Measurements from ENCODE around the gene CDK12.
"Not testable (repeated sequence)": the region's sequence is repeated elsewhere in the genome, so short reads cannot be mapped to it uniquely, and the experiment has no call there.

The CDK12 gene

DNA sequence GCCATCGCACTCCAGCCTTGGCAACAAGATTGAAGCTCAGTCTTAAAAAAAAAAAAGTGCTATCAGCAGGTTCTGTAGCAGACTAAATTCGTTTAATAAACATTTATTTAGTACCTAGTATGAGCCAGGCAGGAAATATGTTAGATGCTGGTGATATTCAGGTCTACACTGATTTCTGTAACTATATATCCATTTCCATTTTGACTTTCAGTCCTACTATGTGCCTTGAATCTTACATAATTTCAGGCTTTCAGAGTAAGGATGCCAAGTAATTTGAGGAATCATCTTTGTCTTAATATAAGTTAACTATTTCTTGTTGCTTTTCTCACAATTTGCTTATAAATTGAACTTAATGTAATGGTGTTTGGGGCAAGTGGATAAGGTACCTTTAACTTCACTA lies 46.2 kb downstream of the CDK12 start:
- no peak for DNase-seq (ENCODE audit: low read depth)

DNA sequence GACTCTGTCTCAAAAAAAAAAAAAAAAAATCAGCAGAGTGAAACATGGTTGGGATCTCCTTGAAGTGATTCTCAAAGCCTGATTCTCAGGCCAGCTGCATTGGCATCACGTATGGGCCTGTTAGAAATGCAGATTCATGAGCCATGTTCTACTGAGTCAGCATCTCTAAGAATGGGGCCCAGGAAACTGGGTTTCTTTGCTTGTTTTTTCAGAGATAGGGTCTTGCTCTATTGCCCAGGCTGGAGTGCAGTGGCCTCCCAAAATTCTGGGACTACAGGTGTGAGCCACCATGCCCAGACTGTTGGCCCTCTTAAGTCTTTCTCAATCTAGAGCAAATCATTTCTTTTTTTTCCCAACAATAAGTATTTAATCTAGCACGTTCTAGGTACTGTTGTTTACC lies 47.7 kb downstream of the CDK12 start:
- DNase-seq (ENCODE audit: low read depth) = no peak

DNA sequence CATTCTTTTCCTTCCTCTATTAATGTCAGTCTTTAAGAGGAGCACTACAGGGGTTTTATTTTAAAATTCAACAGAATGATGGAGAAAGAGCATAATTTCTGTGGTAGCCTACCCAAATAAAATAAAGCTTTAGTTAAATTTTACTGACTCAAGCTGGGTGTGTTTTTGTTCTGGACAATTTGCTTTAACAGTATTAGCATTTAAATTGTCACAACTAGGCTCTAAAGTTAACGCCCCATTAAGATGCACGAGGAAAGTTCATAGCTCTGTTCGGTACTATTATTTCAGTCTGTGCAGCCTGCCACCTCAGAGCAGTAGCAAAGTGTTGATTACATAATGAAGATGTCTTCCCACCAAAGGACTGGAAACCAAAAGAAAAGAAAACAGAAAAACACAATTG lies 52.0 kb downstream of the CDK12 start:
- DNase-seq (ENCODE audit: low read depth) = no peak

DNA sequence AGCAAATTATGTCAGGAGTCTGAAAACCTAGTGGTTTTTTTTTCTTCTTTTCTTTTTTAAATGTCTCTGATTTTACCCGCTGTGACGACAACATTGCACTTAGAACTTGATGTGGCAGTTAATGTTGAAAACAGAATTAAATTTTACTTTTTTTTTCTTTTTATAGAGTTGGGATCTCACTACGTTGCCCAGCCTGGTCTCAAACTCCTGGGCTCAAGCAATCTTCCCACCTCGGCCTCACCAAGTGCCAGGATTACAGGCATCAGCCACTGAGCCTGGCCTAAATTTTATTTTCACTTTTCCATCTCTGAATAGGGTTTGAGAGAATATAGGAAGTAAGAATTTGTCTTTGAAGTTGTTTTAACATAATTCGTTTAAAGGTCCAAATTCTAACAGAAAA lies 52.6 kb downstream of the CDK12 start:
- no peak for DNase-seq (ENCODE audit: low read depth)

DNA sequence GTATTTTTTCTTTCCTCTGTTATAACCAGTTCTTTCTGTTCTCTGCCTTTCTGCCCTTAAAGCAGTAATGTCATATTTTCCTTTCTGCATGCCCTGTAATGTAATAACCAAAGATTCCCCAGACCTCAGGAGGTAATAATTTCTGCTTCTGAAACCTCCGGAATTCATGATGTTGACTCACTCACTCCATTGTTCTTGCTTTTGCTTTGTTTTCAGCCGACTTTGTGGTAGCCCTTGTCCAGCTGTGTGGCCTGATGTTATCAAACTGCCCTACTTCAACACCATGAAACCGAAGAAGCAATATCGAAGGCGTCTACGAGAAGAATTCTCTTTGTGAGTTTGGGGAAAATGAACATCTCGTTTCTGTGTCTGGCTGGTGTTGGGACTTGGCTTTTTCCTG lies 55.9 kb downstream of the CDK12 start:
- DNase-seq (ENCODE audit: low read depth) = no peak

DNA sequence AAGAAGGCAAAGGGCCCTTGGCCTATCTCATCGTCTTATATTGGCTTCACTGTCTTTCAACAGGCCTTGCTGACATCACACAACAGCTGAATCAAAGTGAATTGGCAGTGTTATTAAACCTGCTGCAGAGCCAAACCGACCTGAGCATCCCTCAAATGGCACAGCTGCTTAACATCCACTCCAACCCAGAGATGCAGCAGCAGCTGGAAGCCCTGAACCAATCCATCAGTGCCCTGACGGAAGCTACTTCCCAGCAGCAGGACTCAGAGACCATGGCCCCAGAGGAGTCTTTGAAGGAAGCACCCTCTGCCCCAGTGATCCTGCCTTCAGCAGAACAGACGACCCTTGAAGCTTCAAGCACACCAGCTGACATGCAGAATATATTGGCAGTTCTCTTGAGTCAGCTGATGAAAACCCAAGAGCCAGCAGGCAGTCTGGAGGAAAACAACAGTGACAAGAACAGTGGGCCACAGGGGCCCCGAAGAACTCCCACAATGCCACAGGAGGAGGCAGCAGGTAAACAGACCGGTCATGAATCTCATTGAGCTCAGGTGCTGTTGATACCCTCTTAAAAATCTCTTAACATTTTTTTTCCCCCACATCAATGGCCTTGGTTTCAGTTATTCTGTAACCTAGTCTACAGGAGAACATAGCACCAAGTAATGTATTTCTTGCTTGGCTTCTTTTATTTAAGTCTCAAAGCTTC lies 64.7 kb downstream of the CDK12 start:
- no peak for DNase-seq (ENCODE audit: low read depth)

DNA sequence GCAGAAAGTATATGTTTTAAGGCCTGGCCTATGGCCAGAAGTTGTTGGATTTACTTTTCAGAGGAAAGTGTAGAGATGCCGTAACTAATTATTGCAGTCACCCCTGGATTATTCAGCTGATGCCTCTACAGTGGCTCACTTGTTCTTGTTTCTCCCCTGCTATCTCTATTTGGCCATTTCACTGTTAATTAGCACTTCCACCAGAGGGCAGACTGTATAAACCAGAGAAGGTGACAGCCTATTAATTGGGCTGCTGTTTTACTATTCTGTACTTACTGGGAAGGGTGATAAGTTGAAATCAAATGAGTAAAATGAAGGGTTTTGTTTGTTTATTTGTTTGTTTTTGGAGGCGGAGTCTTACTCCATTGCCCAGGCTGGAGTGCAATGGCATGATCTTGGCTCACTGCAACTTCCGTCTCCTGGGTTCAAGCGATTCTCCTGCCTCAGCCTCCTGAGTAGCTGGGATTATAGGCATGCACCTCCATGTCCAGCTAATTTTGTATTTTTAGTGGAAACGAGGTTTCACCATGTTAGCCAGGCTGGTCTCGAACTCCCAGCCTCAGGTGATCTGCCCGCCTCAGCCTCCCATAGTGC lies 66.0 kb downstream of the CDK12 start:
- DNase-seq (ENCODE audit: low read depth) = no peak

DNA sequence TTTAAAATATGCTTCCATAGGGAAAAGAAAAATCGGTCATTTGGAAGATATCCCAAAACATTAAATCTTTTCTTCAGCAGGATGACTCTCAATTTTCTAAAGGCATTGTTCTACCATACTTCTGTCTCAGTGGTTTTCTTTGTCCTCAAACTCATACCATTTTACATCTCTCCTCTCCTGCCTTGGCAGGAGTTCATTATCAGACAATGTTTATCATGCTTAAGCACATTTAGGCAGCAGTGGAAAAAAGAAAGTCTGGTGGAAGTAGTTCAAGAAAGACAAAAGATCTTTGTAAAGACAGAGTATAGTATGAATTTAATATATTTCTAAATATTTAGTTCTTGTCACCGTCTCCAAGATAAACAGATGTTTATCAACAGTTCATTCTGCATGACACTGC lies 68.2 kb downstream of the CDK12 start:
- no peak for DNase-seq (ENCODE audit: low read depth)

DNA sequence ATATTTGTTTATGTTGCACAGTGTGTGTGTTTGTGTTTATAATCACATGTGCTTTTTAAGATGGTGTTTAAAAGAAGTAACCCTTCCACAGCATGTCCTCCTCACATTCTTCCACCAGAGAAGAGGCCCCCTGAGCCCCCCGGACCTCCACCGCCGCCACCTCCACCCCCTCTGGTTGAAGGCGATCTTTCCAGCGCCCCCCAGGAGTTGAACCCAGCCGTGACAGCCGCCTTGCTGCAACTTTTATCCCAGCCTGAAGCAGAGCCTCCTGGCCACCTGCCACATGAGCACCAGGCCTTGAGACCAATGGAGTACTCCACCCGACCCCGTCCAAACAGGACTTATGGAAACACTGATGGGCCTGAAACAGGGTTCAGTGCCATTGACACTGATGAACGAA lies 69.2 kb downstream of the CDK12 start:
- no peak for DNase-seq (ENCODE audit: low read depth)

DNA sequence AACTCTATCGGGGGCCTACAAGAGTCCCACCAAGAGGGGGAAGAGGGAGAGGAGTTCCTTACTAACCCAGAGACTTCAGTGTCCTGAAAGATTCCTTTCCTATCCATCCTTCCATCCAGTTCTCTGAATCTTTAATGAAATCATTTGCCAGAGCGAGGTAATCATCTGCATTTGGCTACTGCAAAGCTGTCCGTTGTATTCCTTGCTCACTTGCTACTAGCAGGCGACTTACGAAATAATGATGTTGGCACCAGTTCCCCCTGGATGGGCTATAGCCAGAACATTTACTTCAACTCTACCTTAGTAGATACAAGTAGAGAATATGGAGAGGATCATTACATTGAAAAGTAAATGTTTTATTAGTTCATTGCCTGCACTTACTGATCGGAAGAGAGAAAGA lies 70.0 kb downstream of the CDK12 start:
- DNase-seq (ENCODE audit: low read depth) = no peak

DNA sequence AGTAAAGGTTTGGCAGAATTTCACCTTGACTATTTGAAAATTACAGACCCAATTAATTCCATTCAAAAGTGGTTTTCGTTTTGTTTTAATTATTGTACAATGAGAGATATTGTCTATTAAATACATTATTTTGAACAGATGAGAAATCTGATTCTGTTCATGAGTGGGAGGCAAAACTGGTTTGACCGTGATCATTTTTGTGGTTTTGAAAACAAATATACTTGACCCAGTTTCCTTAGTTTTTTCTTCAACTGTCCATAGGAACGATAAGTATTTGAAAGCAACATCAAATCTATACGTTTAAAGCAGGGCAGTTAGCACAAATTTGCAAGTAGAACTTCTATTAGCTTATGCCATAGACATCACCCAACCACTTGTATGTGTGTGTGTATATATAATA lies 72.6 kb downstream of the CDK12 start:
- DNase-seq (ENCODE audit: low read depth) = no peak

DNA sequence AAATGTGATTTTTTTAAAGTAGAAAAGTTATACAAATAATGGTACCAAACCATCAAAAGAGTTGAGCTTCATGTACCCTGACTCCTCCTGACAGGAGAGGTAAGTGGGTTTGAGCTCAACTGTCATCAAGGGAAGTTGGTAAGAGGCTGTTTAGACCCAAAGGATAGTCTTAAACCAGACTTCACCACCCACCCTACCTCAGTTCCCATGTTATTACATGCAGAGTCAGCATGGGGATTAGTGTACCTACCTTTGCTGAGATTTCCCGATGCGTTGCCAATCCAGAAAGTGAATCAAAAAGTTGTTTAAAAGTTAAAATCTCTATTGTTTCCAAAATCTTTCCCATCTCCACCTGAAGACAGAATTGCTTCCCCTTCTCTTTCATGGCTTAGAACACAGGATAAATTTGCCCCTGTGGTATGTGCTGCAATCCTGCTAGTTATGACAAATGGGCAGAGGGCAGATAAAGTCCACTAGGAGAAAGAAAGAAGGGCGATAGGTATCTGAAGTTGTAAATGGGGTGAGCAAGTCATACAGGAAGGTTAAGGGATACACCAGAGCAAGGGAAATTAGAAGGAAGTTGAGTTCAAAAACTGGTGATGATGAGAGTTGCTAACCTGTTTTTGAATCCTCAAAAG lies 73.6 kb downstream of the CDK12 start:
- no peak for DNase-seq (ENCODE audit: low read depth)

DNA sequence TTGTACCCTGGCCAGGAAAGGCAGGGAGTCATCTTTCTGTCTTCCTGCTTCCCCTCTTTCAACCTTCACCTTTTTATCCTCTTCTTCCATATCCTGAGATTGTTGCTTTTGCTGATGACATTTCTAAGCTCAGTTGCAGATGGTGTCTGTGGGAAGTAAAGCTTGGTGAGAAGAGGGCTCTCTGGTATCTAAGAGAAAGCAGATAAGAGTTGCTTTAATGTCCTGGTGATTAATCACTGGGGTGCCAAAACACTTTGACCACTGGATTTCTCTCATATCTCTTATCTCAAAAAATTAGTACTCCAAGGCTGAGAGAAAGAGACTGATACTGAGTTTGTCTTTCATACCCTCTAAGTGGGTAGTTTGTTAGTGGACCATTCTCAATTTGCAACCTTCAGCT lies 75.2 kb downstream of the CDK12 start:
- DNase-seq (ENCODE audit: low read depth) = no peak

DNA sequence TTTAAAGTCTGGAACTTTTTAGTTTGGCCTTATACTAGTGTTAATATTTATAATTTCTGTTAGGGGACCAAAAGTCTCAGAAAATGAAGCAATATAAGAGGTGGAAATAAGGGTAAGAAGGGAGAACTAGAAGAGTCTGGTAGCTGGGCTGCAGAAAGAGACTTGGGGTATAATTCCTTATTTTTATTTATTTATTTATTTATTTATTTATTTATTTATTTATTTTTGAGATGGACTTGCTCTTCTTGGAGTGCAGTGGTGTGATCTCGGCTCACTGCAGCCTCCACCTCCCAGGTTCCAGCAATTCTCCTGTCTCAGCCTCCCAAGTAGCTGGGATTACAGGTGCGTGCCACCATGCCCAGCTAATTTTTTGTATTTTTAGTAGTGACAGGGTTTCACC lies 76.1 kb downstream of the CDK12 start:
- DNase-seq (ENCODE audit: low read depth) = not testable (repeated sequence)

DNA sequence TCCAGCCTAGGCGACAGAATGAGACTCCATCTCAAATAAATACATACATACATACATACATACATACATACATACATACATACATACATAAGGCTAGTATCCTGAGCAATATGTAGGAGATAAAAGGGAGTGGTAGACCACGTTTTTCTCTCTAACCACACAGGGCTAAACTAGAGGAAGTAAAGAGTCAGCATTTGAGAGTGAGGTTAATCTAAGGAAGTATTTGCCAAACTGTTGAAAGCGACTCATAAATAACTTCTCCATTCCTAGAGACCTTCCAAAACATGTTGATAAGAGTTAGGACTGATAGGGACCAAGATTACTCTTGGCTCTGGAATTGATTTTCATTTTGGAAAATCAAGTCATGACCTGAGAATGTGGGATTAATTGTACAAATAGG lies 77.6 kb downstream of the CDK12 start:
- DNase-seq (ENCODE audit: low read depth) = no peak

DNA sequence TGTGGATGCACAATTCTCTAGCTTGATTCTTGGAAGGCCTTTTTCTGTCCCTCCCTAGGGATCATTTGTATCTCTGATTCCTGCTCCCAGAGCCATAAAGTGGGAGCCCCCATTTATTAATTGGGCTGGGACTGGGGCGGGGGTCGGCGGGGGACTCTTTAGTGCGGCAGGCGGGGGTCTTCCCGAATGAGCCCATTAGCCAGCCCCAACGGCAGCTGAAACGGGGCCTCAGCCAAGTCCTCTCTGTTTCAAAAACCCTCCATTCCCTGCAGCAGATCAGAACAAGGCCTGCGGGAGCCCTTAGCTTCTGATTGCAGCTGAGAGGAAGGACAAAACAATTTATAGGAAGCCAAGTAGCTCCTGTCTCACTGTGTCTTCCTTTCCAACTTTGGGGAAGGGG lies 79.3 kb downstream of the CDK12 start:
- DNase-seq (ENCODE audit: low read depth) = no peak

DNA sequence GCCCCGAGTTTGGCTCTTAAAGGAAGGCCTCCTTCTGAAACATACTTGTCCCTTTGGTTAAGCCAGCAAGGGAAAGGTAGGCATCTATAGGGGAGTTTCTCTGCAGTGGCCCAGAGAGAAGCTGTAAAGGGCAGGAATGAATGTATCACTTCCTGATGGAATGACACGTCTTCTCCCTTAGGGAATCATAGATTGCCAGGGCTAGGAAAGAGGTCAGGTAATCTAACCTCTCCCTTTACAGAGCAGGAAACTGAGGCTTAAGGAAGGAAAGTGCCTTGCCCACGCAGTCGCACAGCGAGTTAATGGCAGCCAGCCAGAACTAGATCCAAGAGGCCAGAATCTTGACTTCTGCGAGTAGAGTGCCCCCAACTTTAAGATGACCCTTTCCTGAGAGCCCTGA lies 80.4 kb downstream of the CDK12 start:
- no peak for DNase-seq (ENCODE audit: low read depth)

DNA sequence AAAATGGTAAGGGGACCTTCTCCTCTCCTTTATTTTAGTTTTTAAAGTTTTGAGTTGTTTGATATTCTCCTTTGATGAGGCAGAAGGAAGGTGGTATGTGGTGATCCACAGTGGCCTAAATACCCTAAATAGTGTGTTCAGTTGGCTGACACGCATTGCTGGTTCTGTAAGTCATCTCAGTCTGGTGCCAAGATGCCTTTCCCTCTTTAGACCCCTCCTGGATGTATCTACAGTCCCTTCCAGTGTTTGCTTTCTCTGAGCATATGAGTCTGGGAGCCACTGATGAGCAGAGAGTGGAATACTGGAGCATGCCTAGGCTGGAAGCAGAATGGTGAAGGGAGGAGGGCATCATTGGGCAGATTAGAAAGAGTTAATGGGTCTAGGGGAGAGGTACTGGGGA lies 81.9 kb downstream of the CDK12 start:
- no peak for DNase-seq (ENCODE audit: low read depth)

DNA sequence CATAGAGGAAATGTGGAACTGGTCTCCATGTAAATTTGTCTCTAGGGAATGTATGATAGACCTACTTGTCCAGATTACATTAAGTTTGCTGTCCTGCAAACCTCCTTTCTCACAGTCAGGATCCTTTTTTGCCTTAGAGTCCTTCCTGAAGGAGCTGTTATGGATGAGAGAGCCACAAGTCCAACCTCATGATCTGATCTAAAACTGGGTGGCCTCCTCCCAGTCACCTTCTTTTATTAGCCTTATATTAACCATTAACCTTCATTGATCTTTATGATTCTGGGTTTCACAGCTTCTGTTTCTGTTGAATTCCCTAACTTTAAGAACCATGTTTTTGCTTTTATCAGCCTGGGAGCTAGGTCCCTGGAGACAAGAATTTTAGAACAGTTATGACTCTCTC lies 82.4 kb downstream of the CDK12 start:
- DNase-seq (ENCODE audit: low read depth) = no peak

DNA sequence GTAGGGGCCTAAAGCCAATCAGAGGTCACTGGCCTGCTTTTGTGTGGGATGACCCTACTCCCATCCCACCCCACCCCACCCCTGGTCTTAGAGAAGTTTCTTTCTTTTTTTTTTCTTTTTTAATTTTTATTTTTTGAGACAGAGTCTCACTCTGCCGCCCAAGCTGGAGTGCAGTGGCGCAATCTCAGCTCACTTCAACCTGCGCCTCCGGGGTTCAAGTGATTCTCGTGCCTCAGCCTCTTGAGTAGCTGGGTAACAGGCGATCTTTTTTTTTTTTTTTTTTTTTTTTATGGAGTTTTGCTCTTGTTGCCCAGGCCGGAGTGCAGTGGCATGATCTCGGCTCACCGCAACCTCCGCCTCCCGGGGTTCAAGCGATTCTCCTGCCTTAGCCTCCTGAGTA lies 83.1 kb downstream of the CDK12 start:
- not testable (repeated sequence) for DNase-seq (ENCODE audit: low read depth)

DNA sequence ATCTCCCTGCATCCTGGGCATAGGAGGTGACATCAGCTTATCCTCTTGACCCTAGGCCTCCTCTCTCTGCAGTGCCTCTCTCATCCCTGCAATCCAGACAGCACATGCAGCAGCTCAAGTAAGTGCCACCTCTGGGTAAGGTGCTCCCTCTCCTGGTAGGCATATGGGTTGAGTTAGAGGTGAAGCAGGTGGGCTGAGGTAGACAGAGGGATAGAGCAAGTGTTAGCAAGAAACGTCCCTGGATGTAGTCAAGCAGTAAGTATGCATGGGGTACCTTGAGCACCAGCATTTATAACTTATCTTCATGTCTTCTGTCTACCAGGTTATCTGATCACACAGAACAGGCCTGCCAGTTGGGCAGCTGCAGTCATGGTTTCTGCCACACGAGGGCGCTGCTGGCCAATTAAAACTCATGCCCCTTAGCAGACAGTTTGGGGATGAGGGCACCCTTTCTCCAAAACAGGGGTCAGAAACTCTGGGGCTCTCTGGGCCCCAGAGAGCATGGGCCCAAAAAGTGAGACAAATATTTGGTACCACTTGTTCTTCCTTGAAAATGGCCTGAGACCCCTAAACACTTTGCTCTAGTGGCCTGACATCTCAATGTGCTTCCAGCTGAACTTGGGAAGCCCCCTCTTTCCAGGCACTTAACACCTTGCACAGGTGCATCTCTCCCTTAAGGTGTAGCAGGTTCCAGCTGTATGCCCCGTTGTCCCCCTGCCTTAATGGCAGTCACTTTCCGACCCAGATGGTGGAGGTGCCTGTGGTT lies 86.6 kb downstream of the CDK12 start:
- DNase-seq (ENCODE audit: low read depth) = peak; percentile 12

DNA sequence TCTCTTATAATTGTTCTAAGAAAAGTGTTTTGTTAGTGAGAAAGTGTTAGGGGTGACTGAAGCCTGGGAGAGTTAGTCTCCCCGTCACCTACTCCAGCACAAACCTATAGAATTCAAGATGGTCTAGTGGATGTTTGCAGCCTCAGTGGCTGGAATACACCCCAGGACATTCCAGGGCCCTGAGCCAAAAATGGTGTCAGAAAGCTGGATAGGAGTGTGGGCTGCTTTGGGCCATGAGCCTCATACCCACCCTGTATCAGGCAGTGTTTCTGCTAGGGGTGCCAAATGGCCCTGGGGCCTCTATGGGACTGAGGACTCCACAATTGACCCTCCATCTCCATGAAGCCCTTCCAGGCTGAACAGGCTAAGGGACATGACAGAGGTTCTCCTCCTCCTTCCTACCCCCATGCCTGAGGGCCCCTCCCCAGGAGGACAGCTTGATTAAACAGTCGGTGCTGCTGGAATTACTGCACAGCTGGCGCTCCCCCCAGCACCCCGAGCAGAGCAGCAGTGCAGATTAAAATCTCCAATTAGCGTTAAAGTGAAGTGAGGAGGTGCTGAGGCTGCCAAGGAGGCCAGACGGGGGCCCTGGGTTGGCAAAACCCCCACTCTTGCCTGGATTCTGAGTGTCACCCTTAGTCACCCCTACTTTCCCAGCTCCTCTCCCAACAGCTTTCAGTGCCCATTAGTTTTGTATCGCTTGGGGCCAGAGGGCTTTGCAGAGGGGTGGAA lies 87.4 kb downstream of the CDK12 start:
- no peak for DNase-seq (ENCODE audit: low read depth)

Data from stromal cell of bone marrow (primary cell).